Smooth muscle cell (in vitro differentiated cells): ENCODE data around the gene MYO1G. TPM values are rescaled to one million over a fixed set of nuclear protein-coding genes. Genes with fewer than 3 reads are reported as not detected.

Experiments
- DNase-seq: peaks from one replicate; lab custom pipeline; 2025; ENCODE audit not compliant: unreplicated experiment; lab: John Stamatoyannopoulos, UW
- H2AFZ ChIP-seq: fragments of 200-600 bp; sonication (generic); 2 replicates; pipeline ENCODE4 v1.6.0; 2016; ENCODE audit warnings: antibody characterized with exemption, low read depth, mild to moderate bottlenecking
- H3F3A ChIP-seq: fragments of 200-600 bp; sonication (generic); 2 replicates; pipeline ENCODE4 v1.6.0; 2017; ENCODE audit warnings: antibody characterized with exemption, low read depth
- H3K27ac ChIP-seq: fragments of 200-600 bp; sonication (generic); 2 replicates; pipeline ENCODE4 v1.5.1; 2016; ENCODE audit warnings: low read depth, mild to moderate bottlenecking
- H3K27me3 ChIP-seq: fragments of 200-600 bp; sonication (generic); 2 replicates; pipeline ENCODE4 v1.6.1; 2016; ENCODE audit warnings: low read depth, mild to moderate bottlenecking
- H3K36me3 ChIP-seq: fragments of 200-600 bp; sonication (generic); 2 replicates; pipeline ENCODE4 v1.5.1; 2016; ENCODE audit warnings: low read depth
- H3K4me1 ChIP-seq: fragments of 200-600 bp; sonication (generic); 2 replicates; pipeline ENCODE4 v1.5.1; 2016; ENCODE audit warnings: low read depth
- H3K4me2 ChIP-seq: fragments of 200-600 bp; sonication (generic); 2 replicates; pipeline ENCODE4 v1.6.0; 2016; ENCODE audit warnings: mild to moderate bottlenecking
- H3K4me3 ChIP-seq: fragments of 200-600 bp; sonication (generic); 2 replicates; pipeline ENCODE4 v1.5.1; 2016; ENCODE audit warnings: mild to moderate bottlenecking
- H3K79me2 ChIP-seq: fragments of 200-600 bp; sonication (generic); 2 replicates; pipeline ENCODE4 v1.6.0; 2016; ENCODE audit warnings: low read depth, mild to moderate bottlenecking
- H3K9ac ChIP-seq: fragments of 200-600 bp; sonication (generic); 2 replicates; pipeline ENCODE4 v1.6.0; 2016; ENCODE audit warnings: low read depth
- H3K9me3 ChIP-seq: fragments of 200-600 bp; sonication (generic); replicated peaks from 2 replicates; pipeline ENCODE4 v1.5.1; 2016; ENCODE audit warnings: low read depth
- H4K20me1 ChIP-seq: fragments of 200-600 bp; sonication (generic); 2 replicates; pipeline ENCODE4 v1.6.0; 2016; ENCODE audit warnings: low read depth
- WGBS: methylation state at CpG from one replicate; pipeline ENCODE4 v1.1.7; 2016; ENCODE audit warnings: low lambda C conversion rate; 5-methylcytosine and 5-hydroxymethylcytosine counted together
- polyA plus RNA-seq: library from polyadenylated mRNA; unstranded; fragments of >200 nt; fragmentation: Nextera tagmentation; extraction: Ambion mirVana; gene quantifications from 2 replicates; pipeline ENCODE4 v1.2.1, GENCODE V29; 2016
- total RNA-seq: library from RNA; depleted of rRNA; stranded (reverse); fragments of >200 nt; gene quantifications from 2 replicates; pipeline ENCODE4 v1.2.3, GENCODE V29; 2014
- TF ChIP-seq, protein P1 (sequence below): fragments of 200-600 bp; sonication (generic); IDR thresholded peaks from 2 replicates; pipeline ENCODE4 v1.5.1; 2017; ENCODE audit warnings: borderline replicate concordance, mild to moderate bottlenecking, antibody characterized with exemption; ENCODE audit not compliant: insufficient read depth, poor library complexity, severe bottlenecking

The MYO1G gene
- total and polyA plus RNA-seq, 2 experiments from 2014 or later, result 0.27 TPM; not detected in 1

DNA sequence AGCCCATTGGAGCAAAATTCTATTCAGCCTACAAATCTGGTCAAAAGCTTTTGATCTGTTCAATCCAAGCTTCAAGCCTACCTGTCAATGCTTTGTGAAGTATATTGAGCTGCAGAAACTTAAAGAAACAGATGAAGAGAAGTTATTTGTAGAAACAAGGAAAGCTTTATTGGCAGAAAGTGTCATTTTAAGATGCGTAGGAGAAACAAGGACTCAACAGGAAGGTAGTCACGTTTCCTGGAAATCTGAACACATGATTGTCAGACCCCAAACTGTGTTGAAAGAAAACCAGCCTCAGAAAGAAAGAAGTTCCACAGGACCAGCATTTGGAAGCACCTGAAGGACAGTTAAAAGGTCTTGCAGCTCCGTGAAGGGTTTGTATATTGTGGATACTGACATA lies 58.7 kb downstream of the MYO1G start:
- no peaks in the 10 kb centered on the region for H3F3A ChIP-seq
- TF ChIP-seq, protein P1, sequence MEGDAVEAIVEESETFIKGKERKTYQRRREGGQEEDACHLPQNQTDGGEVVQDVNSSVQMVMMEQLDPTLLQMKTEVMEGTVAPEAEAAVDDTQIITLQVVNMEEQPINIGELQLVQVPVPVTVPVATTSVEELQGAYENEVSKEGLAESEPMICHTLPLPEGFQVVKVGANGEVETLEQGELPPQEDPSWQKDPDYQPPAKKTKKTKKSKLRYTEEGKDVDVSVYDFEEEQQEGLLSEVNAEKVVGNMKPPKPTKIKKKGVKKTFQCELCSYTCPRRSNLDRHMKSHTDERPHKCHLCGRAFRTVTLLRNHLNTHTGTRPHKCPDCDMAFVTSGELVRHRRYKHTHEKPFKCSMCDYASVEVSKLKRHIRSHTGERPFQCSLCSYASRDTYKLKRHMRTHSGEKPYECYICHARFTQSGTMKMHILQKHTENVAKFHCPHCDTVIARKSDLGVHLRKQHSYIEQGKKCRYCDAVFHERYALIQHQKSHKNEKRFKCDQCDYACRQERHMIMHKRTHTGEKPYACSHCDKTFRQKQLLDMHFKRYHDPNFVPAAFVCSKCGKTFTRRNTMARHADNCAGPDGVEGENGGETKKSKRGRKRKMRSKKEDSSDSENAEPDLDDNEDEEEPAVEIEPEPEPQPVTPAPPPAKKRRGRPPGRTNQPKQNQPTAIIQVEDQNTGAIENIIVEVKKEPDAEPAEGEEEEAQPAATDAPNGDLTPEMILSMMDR, result no peak

DNA sequence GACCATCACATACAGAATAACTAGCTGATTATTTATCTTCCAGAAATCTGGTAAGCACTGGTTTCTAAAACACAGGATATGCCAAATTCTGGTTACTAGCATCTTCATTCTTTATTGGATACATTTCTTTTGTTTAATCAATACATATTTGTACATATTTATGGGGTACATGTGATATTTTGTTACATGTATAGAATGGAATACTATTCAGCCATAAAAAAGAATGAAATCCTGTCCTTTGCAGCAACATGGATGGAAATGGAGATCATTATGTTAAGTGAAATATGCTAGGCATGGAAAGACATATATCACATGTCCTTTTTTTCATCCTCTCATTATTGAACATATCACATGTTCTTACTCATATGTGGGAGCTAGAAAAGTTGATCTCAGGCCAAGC lies 60.8 kb downstream of the MYO1G start:
- Histone ChIP-seq H3K79me2 (no peaks in the 10 kb centered on the region), H3K36me3 (no peaks in the 10 kb centered on the region), H3K9me3 (no peaks in the 10 kb centered on the region), H3K4me1 (no peaks in the 10 kb centered on the region), H3K4me3 (no peak overlapping the region), H2AFZ (no peak overlapping the region), H3K4me2 (no peak overlapping the region), H3K27ac (no peak overlapping the region), H4K20me1 (no peaks in the 10 kb centered on the region), H3F3A (no peaks in the 10 kb centered on the region), H3K27me3 (no peaks in the 10 kb centered on the region), H3K9ac (no peak overlapping the region)
- TF ChIP-seq, protein P1, result no peak
- no peak for DNase-seq

More for the DNA sequence above, 58.7 kb downstream of the MYO1G start:
- Histone ChIP-seq H3K4me3 (no peak overlapping the region), H3K4me2 (no peak overlapping the region), H2AFZ (no peak overlapping the region), H3K36me3 (no peaks in the 10 kb centered on the region), H3K9me3 (no peaks in the 10 kb centered on the region), H3K27me3 (no peaks in the 10 kb centered on the region), H3K79me2 (no peaks in the 10 kb centered on the region), H4K20me1 (no peaks in the 10 kb centered on the region), H3K4me1 (no peaks in the 10 kb centered on the region), H3K9ac (no peak overlapping the region), H3K27ac (no peak overlapping the region)
- DNase-seq, result no peak
- 85% methylated on average over 3 of the region's 3 CpGs for WGBS

DNA sequence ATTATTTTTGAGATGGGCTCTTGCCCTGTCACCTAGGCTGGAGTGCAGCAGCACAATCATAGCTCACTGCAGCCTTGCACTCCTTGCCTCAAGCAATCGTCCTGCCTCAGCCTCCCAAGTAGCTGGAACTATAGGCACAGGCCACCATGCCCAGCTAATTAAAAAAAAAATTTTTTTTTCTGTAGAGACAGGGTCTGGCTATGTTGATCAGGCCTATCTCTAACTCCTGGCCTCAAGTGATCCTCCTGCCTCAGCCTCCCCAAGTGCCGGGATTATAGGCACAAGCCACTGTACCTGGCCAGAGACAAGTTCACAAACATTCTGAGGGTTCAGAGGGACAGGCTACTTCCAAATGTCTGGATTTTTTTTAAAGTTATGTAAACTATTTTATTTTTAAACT lies 61.4 kb downstream of the MYO1G start:
- Histone ChIP-seq H3K4me2 (no peak overlapping the region), H3K9ac (no peak overlapping the region), H3F3A (no peaks in the 10 kb centered on the region), H3K27ac (no peak overlapping the region), H3K36me3 (no peaks in the 10 kb centered on the region), H3K4me3 (no peak overlapping the region), H4K20me1 (no peaks in the 10 kb centered on the region), H3K79me2 (no peaks in the 10 kb centered on the region), H3K4me1 (no peaks in the 10 kb centered on the region), H3K27me3 (no peaks in the 10 kb centered on the region), H3K9me3 (no peaks in the 10 kb centered on the region), H2AFZ (no peak overlapping the region)
- TF ChIP-seq, protein P1, result no peak
- WGBS, result 90% methylated on average over 2 of the region's 2 CpGs
- no peak for DNase-seq

DNA sequence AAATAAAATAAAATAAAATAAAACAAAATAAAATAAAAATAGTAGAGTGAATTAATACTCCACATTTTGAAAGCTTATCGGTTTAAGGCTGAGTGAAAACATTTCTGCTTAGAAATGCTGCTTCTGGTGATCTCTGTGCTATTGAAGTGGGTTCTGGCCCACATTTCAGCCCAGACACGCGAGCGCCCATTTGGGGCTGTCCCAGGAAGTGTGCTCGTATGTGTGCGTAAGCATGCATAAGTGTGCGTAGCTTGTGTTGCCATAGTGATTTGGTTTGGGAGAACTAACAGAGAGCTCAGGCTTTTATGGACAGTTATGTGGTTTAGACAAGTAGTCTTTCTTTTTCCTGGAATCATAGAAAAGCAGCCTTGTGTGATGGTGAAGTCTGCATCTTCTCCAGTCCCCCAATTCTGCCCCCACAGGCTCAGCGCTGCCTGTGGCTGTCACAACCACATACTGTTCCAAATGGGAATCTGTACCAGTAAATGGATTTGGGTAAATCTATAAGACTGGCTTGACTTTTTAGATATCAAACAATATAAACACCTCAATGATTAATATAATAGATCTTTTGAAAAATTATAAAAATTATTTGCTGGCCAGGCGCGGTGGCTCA lies 63.7 kb downstream of the MYO1G start:
- no peak overlapping the region for H3K9ac ChIP-seq
- H3K27ac ChIP-seq, result no peak overlapping the region
- no peaks in the 10 kb centered on the region for H3F3A ChIP-seq
- no peaks in the 10 kb centered on the region for H4K20me1 ChIP-seq
- no peaks in the 10 kb centered on the region for H3K36me3 ChIP-seq
- no peaks in the 10 kb centered on the region for H3K4me1 ChIP-seq
- H3K4me2 ChIP-seq, result no peak overlapping the region
- 84% methylated on average over 10 of the region's 10 CpGs for WGBS
- no peak overlapping the region for H3K4me3 ChIP-seq
- H3K79me2 ChIP-seq, result no peaks in the 10 kb centered on the region
- DNase-seq, result no peak
- TF ChIP-seq, protein P1, result no peak
- H2AFZ ChIP-seq, result no peak overlapping the region
- H3K27me3 ChIP-seq, result no peaks in the 10 kb centered on the region
- H3K9me3 ChIP-seq, result no peaks in the 10 kb centered on the region
